GM21528 (cell line): Measurements from ENCODE around the gene PNPLA1.

Experiments
- ATAC-seq: cut with Tn5 transposase; IDR thresholded peaks from one replicate; pipeline ENCODE4 v1.9.1; 2021; ENCODE audit warnings: mild to moderate bottlenecking, moderate library complexity; ENCODE audit not compliant: unreplicated experiment, low FRiP score

Gene PNPLA1

GRCh38 chr6:36350681-36351571 lies 81.1 kb downstream of the PNPLA1 start:
- no peak for ATAC-seq

DNA sequence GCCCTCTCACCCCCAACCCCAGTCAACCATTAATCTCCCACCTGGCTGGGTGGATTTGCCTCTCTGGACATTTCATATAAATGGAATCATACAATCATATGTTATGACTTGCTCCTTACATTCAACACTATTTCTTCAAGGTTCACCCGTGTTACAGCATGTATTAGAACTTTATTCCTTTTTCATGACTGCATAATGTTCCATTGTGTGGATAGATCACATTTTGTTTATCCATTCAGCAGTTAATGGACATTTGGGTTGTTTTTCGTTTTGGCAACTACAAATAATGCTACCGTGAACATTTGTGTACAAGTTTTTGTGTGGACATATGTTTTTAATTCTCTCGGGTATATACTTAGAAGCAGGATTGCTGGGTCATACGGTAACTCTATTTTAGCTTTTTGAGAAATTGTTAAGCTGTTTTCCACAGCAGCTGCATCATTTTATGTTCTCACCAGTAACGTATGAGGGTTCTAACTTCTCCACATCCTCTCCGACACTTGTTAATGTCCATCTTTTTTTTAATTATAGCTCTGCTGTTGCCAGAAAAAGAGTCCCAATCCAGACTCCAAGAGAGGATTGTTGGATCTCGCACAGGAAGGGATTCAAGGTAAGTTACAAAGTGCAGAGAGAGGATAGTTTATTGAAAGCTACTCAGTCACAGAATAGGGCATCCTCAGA lies 82.8 kb downstream of the PNPLA1 start:
- ATAC-seq: no peak

- ATAC-seq: no peak
Measured at GRCh38 chr6:36353411-36353915, 83.6 kb downstream of the PNPLA1 start.

GRCh38 chr6:36355819-36356218 lies 86.0 kb downstream of the PNPLA1 start:
- no peak for ATAC-seq

DNA sequence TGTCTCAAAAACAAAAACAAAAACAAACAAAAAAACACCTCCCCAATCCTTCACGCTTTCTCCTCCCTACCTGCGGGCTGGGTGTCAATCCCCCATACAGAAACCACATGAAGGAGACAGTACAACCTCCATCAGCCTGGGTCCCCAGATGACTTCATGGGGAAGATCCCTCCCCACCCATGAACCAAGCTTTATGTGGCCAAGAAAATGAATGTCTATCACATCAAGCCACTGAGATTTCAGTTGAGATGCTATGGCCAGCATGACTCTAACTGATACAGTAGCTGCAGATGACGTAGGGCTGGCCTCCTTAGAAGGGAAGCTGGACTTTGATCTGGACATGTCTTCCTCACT lies 88.0 kb downstream of the PNPLA1 start:
- no peak for ATAC-seq
